Activated B cell treated with CpG ODN at 0.5 μM for 24 hours (primary cell): ENCODE results near the gene TIGD7. TPM values are rescaled to one million over a fixed set of nuclear protein-coding genes. Genes with fewer than 3 reads are reported as not detected.

Experiments used
- ATAC-seq: fragments of 200-7000 bp; cut with Tn5 transposase; one replicate; pipeline ENCODE4 v1.10.0; 2021; ENCODE audit warnings: low read depth, mild to moderate bottlenecking, moderate library complexity
- CTCF ChIA-PET: fragments of 350-600 bp; sonication (Branson Sonifier 250); formaldehyde crosslinking; loops from one replicate; lab custom pipeline; 2021; ENCODE audit warnings: antibody characterized with exemption; lab: Charles Lee
- POLR2A ChIA-PET: fragments of 350-600 bp; sonication (Branson Sonifier 250); formaldehyde crosslinking; loops from one replicate; lab custom pipeline; 2021; ENCODE audit warnings: antibody characterized with exemption; lab: Charles Lee
- DNase-seq: peaks from one replicate; pipeline ENCODE4 v3.0.0; 2022
- H3K27ac Mint-ChIP-seq: one replicate; pipeline ENCODE4 v1.8.0; 2020; ENCODE audit warnings: mixed read lengths
- H3K27me3 Mint-ChIP-seq: one replicate; pipeline ENCODE4 v1.8.0; 2021; ENCODE audit warnings: mixed read lengths
- H3K36me3 Mint-ChIP-seq: one replicate; pipeline ENCODE4 v1.8.0; 2021; ENCODE audit warnings: low read depth, mixed read lengths
- H3K4me1 Mint-ChIP-seq: one replicate; pipeline ENCODE4 v1.8.0; 2021; ENCODE audit warnings: mixed read lengths
- H3K4me3 Mint-ChIP-seq: one replicate; pipeline ENCODE4 v1.8.0; 2020; ENCODE audit warnings: mild to moderate bottlenecking, mixed read lengths
- H3K9me3 Mint-ChIP-seq: one replicate; pipeline ENCODE4 v1.8.0; 2020; ENCODE audit warnings: mixed read lengths
- CTCF ChIP-seq: fragments of 200-600 bp; IDR thresholded peaks from one replicate; pipeline ENCODE4 v1.8.0; 2022; ENCODE audit warnings: antibody characterized with exemption, mild to moderate bottlenecking
- intact Hi-C: fragments of 100-400 bp; cut with micrococcal nuclease; formaldehyde crosslinking; loops from one replicate; pipeline ENCODE4 v1.15.1; 2024
- total RNA-seq: library from RNA; stranded (reverse); gene quantifications from 2 replicates; pipeline ENCODE4 v1.2.3, GENCODE V29; 2022

TIGD7 gene
- total RNA-seq, 1 donor from 2014 or later: 11.0 TPM

- intact Hi-C loops: no loop called here
- Mint-ChIP-seq H3K27ac (no peak overlapping the region), H3K4me3 (no peak overlapping the region), H3K27me3 (peaks cover 9% of the 10 kb centered on the region), H3K4me1 (no peaks in the 10 kb centered on the region), H3K36me3 (no peaks in the 10 kb centered on the region), H3K9me3 (no peaks in the 10 kb centered on the region)
- ChIA-PET POLR2A (interaction anchor here (1.1 kb wide), 1 partner anchor 26 kb away, joined by 3 read pairs; the partner anchor contains the start of gene ZNF263), CTCF (no interaction called here)
- DNase-seq (no peak), ATAC-seq (no peak)
- TF ChIP-seq CTCF: no peak
These were observed 48.3 kb downstream of the TIGD7 start for GRCh38 chr16:3256866-3257465.

GRCh38 chr16:3256146-3256865, 48.9 kb downstream of the TIGD7 start, which contains the start of gene MEFV:
MEFV (minus strand) TSS chr16:3256633; CDS start chr16:3256587, 46 bp downstream.
- no peaks in the 10 kb centered on the region for H3K9me3 Mint-ChIP-seq
- ATAC-seq (no peak), DNase-seq (no peak)
- no peaks in the 10 kb centered on the region for H3K36me3 Mint-ChIP-seq
- H3K4me1 Mint-ChIP-seq: no peaks in the 10 kb centered on the region
- CTCF ChIA-PET: no interaction called here
- TF ChIP-seq CTCF: no peak
- intact Hi-C loops: no loop called here
- H3K27me3 Mint-ChIP-seq: peaks cover 9% of the 10 kb centered on the region
- H3K27ac Mint-ChIP-seq: no peak within 1 kb of the TSS
- no peak within 1 kb of the TSS for H3K4me3 Mint-ChIP-seq
- POLR2A ChIA-PET: interaction anchor here (1.1 kb wide), 1 partner anchor 27 kb away, joined by 3 read pairs; the partner anchor contains the start of gene ZNF263

- H3K36me3 Mint-ChIP-seq: no peaks in the 10 kb centered on the region
- DNase-seq (no peak), ATAC-seq (no peak)
- intact Hi-C loops: no loop called here
- H3K9me3 Mint-ChIP-seq: no peaks in the 10 kb centered on the region
- no peak for TF ChIP-seq CTCF
- H3K4me3 Mint-ChIP-seq: no peak overlapping the region
- ChIA-PET CTCF (no interaction called here), POLR2A (no interaction called here)
- peaks cover 10% of the 10 kb centered on the region for H3K27me3 Mint-ChIP-seq
- H3K27ac Mint-ChIP-seq: no peak overlapping the region
- no peaks in the 10 kb centered on the region for H3K4me1 Mint-ChIP-seq
These were observed 50.9 kb downstream of the TIGD7 start for GRCh38 chr16:3254309-3254708.

GRCh38 chr16:3252967-3253366, 52.3 kb downstream of the TIGD7 start:
- Mint-ChIP-seq H3K4me3 (no peak overlapping the region), H3K4me1 (no peaks in the 10 kb centered on the region), H3K36me3 (no peaks in the 10 kb centered on the region), H3K27ac (no peak overlapping the region), H3K9me3 (no peaks in the 10 kb centered on the region), H3K27me3 (peaks cover 4% of the 10 kb centered on the region)
- TF ChIP-seq CTCF: no peak
- DNase-seq (no peak), ATAC-seq (no peak)
- CTCF ChIA-PET: no interaction called here
- POLR2A ChIA-PET: no interaction called here
- intact Hi-C loops: no loop called here

GRCh38 chr16:3249451-3249850, 55.8 kb downstream of the TIGD7 start:
- intact Hi-C loops: no loop called here
- POLR2A ChIA-PET: no interaction called here
- Mint-ChIP-seq H3K4me1 (no peaks in the 10 kb centered on the region), H3K27me3 (peaks cover 19% of the 10 kb centered on the region), H3K9me3 (no peaks in the 10 kb centered on the region), H3K4me3 (no peak overlapping the region), H3K36me3 (no peaks in the 10 kb centered on the region), H3K27ac (no peak overlapping the region)
- CTCF ChIA-PET: no interaction called here
- no peak for TF ChIP-seq CTCF
- no peak for DNase-seq
- ATAC-seq: no peak
